ENCODE results near the gene MIER2. TPM values are rescaled to one million over a fixed set of nuclear protein-coding genes. Genes with fewer than 3 reads are reported as not detected.
"Not testable (repeated sequence)": the region's sequence is repeated elsewhere in the genome, so short reads cannot be mapped to it uniquely, and the experiment has no call there.

Gene MIER2
- total RNA-seq, 1 experiment from 2014 or later: 17.8 TPM

GRCh38 chr19:362683-363082, 18.1 kb upstream of the MIER2 start:
- DNase-seq (ENCODE audit: extremely low read depth, low read depth): no peak

- no peak for DNase-seq (ENCODE audit: extremely low read depth, low read depth)
These were observed 17.6 kb upstream of the MIER2 start for GRCh38 chr19:362154-362553.

DNA sequence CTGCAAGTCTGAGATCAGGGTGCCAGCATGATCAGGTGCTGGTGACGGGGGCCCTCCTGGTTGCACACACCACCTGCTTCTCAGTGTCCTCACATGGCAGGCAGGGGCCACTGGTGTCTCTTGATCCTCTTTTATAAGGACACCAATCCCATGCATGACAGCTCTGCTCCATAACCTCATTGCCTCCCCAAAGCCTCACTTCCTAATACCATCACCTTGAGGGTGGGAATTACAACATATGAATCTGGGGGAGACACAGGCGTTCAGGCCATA, 15.0 kb upstream of the MIER2 start:
- DNase-seq (ENCODE audit: extremely low read depth, low read depth): no peak

DNA sequence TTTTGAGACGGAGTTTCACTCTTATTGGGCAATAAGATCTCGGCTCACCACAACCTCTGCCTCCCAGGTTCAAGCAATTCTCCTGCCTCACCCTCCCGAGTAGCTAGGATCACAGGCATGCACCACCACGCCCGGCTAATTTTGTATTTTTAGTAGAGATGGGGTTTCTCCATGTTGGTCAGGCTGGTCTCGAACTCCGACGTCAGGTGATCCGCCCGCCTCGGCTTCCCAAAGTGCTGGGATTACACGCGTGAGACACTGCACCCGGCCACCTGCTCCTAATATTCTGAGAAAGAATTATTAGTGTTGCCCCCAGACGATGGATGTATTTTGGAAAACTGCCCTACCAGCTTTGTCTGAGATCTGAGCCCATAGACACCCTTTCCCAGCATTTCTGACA, 10.9 kb upstream of the MIER2 start:
- not testable (repeated sequence) for DNase-seq (ENCODE audit: extremely low read depth, low read depth)

GRCh38 chr19:355134-355533, 10.5 kb upstream of the MIER2 start:
- no peak for DNase-seq (ENCODE audit: extremely low read depth, low read depth)

GRCh38 chr19:351976-352625, 7.5 kb upstream of the MIER2 start:
- no peak for DNase-seq (ENCODE audit: extremely low read depth, low read depth)

GRCh38 chr19:347946-348861, 3.6 kb upstream of the MIER2 start:
- DNase-seq (ENCODE audit: extremely low read depth, low read depth): no peak

DNA sequence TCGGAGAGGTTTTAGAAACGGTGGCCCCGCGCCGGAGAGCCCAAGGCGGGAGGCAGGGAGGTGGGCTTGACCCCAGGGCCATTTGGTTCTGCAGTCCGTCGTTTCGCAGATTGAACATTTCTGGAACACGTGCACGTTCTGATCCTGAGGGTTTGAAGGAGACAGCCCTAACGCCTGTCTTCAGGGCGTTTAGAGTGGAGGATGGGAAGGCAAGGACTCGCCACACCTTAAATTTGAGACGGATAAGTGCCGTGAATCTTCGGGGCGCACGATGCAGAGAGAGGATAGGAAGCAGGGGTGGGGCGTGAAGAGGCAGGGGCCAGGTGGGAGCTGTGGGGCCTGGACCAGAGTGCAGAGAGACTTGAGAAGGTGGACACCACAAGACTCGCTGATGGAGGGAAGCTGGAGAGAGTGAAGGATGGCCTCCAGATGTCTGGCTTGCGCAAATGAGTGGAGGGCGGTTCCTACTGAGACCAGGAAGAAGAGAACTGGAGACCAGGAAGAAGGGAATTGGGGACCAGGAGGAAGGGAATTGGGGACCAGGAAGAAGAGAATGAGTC, 804 bp upstream of the MIER2 start:
- DNase-seq (ENCODE audit: extremely low read depth, low read depth): no peak

DNA sequence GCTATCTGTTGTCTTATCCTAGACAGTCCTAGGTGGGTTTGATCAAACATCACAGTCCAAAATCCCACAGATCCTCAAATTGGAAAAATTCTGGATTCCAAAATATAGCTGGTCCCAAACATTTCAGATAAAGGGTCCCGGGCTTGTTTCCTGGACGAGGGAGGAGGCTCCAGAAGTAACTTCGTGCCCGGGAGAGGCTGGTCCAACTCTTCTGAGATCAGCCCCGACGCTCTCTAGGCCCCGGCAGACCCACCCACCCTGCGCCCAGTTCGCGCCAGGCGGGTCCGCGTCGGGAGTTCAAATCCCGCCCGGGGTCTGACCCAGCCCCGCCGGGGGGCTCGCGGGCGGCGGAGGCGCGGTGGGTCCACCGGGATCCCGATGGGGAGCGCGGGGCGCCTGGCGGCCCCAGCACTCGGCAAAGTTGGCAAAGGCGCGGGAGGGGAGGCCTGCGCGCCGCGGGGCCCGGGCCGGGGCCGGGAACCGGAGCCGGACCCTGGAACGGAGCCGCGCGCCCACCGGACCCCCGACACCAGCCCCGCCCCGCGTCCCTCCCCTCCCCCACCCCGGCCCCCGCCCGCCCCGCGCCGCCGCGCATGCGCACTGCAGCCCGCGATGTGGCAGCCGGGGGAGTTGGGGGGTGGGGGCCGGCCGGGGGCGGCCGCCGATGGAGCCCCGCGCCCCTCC, 513 bp downstream of the MIER2 start:
- DNase-seq (ENCODE audit: extremely low read depth, low read depth): no peak

- no peak for DNase-seq (ENCODE audit: extremely low read depth, low read depth)
These were observed 1.1 kb downstream of the MIER2 start for GRCh38 chr19:343451-343931.

GRCh38 chr19:342801-343421, 1.7 kb downstream of the MIER2 start:
- DNase-seq (ENCODE audit: extremely low read depth, low read depth): no peak

- DNase-seq (ENCODE audit: extremely low read depth, low read depth): no peak
These were observed 2.5 kb downstream of the MIER2 start for GRCh38 chr19:342128-342455.

DNA sequence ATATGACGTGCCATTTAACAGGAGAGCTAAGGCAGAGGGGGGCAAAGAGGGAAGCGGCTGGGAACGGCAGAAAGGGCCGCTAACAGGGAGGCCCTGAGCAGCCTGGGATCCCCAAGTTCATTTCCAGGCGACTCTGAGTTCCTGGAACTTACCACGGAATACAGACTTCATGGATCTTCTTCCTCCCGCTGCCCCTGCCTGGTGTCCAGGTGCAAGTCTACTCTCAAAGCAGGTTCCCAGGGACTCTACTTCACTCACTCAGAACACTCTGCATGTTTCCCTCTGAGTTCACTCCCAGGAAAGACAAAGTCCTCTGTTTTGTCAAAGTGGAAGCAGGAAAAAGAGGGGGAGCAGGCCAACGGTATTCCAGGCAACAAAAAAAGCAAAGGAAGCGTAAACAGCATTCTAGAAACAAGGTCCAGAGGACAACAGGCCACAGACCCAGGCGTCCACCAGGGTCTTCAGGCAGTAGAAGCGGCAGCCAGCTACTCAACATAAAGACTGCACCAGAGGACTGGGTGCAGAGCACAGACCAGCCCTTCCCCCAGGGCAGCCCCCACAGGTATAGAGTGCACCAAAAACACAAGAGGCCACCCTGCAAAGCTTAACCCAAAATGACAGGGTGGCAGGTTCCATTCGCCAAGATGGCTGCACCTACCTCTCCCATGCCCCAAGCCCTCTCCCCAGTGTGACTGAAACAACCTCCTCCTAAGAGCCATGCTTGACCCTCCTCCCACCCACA, 3.0 kb downstream of the MIER2 start:
- DNase-seq (ENCODE audit: extremely low read depth, low read depth): no peak

GRCh38 chr19:340620-341385, 3.8 kb downstream of the MIER2 start:
- DNase-seq (ENCODE audit: extremely low read depth, low read depth): no peak

DNA sequence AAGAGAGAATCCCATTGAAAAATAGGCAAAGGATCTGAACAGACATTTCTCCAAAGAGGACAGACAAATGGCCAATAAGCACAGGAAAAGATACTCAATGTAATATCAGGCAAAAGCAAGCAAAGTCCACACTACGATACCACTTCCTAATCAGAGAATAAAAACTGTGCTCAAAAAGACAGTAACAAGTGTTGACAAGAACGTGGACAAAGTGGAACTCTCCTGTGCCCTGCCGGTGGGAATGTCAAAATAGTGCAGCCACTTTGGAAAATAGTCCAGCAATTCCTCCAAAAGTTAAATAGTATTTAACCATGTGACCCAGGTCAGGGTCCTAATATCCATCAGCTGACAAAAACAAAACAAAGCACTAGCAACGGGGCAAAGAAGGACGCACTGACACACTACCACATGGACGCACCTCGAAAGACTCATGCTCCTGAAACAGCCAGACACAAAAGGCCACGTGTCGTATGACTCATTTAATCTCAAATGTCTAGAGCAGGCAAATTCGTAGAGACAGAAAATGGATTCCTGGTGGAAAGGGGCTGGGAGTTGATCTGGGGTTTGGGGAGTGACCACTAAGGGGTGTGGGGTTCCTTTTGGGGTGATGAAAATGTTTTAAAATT, 5.2 kb downstream of the MIER2 start:
- no peak for DNase-seq (ENCODE audit: extremely low read depth, low read depth)

- DNase-seq (ENCODE audit: extremely low read depth, low read depth): no peak
These were observed 6.2 kb downstream of the MIER2 start for GRCh38 chr19:338421-338820.

- no peak for DNase-seq (ENCODE audit: extremely low read depth, low read depth)
These were observed 8.5 kb downstream of the MIER2 start for GRCh38 chr19:336067-336614.

DNA sequence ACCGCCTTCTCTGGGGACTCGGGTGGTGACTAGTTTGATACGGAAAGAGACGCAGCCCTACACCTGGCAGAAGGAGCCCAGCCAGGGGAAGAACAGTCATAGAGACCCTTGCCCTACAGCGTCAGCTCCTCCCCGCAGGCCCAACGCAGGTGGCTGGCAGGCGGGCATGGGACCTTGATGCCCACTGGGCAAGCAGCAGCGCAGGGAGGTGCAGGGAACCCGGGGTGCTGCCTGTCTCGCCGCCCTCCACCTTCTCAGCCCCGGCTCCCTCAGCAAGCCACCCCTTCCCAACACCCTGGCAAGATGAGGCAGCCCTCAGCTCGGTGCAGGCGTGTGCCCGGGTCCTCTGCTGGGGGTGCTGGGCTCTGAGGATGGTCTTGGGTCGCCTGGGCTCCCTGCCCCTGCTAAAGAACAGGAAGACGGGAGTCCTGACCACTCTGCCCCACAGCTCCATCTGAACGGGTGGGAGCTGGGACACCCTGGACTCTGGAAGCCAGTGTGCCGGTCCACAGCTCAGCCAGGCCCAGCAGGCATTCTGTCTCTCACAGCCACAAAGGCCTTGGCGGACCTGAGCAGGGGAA, 9.0 kb downstream of the MIER2 start:
- DNase-seq (ENCODE audit: extremely low read depth, low read depth): no peak
